Subcutaneous adipose tissue (tissue), 4 donors: ENCODE results near the gene DLGAP1. TPM values are rescaled to one million over a fixed set of nuclear protein-coding genes. Genes with fewer than 3 reads are reported as not detected.

Experiments
- CTCF ChIP-seq: fragments of 450-650 bp; IDR thresholded peaks from one replicate; pipeline ENCODE4 v1.5.1; 2016; ENCODE audit warnings: low read depth, mild to moderate bottlenecking, control low read depth, antibody characterized with exemption, moderate library complexity
- total RNA-seq, 4 donors: library from RNA; depleted of rRNA; stranded (reverse); fragments of >200 nt; gene quantifications; one replicate each; pipeline ENCODE4 v1.1.0, GENCODE V29; 2016

DLGAP1 gene
- total RNA-seq, 4 donors from 2014 or later, result 0.44 to 3.3 (median 0.99) TPM

DNA sequence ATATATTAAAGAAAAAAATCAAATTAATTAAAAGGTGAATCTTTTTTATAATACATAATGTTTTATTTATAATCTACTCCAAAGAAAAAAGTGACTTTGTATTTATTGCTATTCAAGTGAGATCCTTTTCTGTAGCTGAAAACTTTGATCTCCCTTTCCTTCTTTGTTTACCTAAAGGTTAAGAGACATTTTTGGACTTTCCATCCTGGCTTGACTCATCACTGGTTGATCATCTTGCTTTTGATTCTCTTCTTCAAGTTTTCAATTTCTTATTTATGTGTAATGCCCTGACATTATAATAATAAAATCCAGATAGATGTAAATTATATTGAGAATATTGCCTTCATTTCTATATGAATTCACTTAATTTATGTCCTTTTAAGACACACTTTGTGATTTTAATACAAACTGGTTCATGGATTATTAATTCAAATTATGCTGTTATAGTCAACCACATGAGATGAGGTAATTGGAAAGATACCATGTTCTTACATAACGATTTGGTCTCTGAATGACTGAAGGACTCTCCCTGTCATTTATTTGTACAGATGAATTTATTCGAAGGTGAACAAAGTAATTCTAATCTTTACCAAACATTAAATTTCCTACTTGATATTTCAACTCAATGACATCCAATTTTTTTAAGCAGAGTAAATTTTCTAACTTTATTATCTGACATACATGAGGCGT, 820.7 kb downstream of the DLGAP1 start:
- no peak for TF ChIP-seq CTCF

DNA sequence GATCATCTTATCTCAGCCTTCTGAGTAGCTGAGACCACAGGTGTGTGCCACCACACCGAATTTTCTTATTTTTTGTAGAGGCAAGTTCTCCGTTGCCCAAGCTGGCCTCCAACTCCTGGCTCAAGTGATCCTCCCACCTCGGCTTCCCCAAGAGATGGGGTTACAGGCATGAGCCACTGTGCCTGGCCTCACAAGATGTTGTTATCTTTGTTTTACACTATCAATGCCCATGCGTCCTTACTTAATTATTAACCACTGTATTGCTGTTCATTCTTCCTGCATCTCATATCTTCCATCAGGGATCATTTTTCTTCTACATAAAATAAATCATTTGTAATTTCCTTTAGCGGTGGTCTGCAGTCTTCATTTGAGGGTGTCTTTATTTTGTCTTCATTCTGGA, 823.2 kb downstream of the DLGAP1 start:
- no peak for TF ChIP-seq CTCF

DNA sequence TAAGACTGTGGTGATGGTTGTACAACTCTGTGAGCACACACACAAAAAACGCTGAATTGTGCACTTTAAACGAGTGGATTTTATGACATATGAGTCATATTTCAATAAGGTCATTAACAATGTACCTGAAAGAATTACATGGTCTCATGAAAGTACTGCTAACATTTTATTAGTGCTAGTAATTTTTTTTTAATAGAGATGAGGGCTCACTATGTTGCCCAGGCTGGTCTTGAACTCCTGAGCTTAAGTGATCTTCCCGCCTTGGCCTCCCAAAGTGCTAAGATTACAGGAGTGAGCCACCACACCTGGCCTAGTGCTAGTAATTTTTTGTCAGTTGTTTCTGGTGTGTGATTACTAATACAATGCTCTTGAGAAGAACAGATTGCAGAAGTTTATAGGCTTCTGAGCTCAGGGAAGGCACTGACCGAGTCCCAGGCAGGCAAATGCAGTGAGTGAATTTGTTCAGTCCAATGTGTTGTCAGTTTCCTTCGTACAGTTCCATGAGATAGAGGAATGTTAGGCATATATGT, 828.1 kb downstream of the DLGAP1 start:
- TF ChIP-seq CTCF, result no peak

- no peak for TF ChIP-seq CTCF
Measured at GRCh38 chr18:3625742-3626091, 829.4 kb downstream of the DLGAP1 start.

DNA sequence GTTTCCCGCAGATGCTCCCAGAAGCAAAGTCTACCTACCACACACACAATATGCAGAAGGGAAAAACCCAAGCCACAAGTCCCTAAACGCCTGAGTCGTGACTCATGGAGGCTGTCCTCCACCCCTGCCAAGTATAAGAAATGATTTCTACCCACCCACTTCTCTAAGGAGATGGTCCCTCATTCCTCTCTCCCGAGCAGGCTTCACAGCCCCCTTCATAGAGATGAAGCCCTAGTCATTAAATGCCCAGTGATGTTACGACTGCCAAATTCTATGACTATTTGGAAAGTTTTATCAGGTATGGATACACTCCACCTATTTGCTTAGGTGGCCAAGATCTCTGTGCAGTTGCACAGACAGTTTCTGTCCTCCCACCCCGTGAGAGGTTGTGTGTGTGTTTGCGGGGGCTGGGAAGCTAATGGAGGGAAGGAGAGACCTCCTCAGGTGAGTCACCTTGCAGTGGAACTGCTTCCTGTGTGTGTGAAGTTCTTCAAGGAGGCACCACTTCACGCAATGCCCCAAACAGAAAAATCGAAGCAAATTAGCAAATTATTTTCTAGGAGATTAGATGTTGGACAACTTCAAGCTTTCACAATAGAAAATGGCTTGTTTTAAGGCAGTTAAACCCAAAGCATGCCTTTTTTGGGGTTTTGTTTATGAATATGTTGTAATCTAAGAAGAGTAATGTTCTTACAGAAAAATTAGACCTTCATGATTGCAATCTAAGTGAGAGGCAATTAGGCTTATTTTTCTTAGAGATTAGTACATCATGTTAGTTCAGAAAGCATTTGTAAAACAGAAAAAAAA, 830.0 kb downstream of the DLGAP1 start:
- TF ChIP-seq CTCF, result no peak

- TF ChIP-seq CTCF, result no peak
Measured at GRCh38 chr18:3624546-3624934, 830.6 kb downstream of the DLGAP1 start.

DNA sequence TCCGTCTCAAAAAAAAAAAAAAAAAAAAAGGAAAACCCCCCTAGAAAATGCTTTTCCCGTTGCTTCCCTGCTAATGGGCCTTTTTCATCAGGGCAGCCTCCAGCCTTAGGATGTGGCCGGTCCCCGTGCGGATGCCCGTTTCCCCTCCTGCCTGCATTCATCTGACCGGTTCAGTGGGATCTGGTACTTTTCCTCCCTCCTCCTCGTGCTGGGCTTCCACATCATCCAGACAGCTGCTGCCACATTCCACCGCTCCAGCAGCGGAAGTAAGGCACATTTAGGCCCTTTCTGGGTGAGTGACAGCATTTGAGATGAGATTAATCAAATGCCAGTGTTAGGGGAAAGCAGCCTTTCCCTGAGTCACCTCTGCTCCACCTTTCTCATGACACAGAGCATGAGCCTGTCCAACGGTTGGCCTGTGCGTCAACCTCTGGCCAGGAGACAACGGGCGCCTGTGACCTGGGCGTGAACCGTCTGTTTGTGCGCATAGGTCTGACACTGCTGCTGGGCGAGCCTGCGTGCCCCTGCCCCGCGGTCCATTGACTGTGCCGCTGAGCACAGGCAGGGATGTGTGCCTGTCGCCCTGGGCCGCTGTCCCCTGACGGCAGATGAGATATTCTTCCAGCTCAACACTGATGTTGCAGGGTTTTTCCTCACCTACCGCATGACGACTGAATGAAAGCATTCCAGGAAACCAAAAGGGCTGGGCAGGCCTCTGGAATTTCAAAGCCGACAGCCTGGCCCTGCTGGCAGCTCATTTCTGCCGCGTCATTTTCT, 831.1 kb downstream of the DLGAP1 start:
- TF ChIP-seq CTCF, result no peak
